GM18867 (cell line): ENCODE measurements around the gene NEK1.
"Not testable (repeated sequence)": the region's sequence is repeated elsewhere in the genome, so short reads cannot be mapped to it uniquely, and the experiment has no call there.

Source experiments
- ATAC-seq: cut with Tn5 transposase; IDR thresholded peaks from one replicate; pipeline ENCODE4 v1.9.1; 2021; ENCODE audit warnings: mild to moderate bottlenecking, moderate library complexity; ENCODE audit not compliant: unreplicated experiment

NEK1 gene

DNA sequence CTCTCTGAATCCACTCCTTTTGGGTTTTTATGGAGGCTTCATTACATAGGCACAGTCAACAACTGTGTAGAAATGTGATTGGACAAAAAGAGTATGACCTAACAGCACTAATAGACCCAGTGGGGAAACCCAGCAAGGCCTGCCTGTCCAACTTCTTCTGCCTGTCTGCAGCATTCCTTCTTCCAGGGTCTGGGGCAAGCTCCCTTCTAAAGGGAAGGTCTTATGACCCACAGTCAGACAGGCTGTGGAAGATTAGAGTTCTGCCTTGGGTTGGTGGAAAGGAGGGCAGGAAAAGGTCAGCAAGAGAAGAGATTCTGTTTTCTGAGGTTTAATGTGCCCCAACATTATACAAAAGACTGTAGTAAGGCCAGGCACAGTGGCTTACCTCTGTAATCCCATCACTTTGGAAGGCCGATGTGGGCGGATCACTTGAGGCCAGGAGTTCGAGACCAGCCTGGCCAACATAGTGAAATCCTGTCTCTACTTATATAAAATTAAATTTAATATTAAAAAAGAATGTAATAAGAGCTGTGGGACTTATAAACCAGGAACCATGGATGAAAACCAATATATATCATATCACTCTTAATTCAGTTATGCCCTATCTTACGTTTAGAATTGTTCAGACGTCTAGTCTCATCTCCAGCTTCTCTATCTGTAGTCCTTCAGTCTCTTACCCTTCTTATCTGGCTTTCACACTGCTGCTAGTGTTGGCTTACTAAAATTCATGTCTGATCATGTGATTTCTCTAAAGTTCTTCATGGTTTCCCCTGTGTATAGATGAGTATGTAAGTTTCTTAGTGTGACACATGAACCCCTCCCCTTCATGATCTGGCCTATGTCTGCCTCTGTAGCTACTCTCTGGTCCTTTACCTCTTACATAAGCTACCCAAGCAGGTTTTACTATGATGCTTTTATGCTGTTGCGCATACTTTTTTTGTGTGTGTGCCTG lies 14.2 kb upstream of the NEK1 start:
- no peak for ATAC-seq

GRCh38 chr4:169625886-169626285 lies 13.5 kb upstream of the NEK1 start:
- ATAC-seq = no peak

- not testable (repeated sequence) for ATAC-seq
Observed at GRCh38 chr4:169624012-169624411, 11.6 kb upstream of the NEK1 start.

DNA sequence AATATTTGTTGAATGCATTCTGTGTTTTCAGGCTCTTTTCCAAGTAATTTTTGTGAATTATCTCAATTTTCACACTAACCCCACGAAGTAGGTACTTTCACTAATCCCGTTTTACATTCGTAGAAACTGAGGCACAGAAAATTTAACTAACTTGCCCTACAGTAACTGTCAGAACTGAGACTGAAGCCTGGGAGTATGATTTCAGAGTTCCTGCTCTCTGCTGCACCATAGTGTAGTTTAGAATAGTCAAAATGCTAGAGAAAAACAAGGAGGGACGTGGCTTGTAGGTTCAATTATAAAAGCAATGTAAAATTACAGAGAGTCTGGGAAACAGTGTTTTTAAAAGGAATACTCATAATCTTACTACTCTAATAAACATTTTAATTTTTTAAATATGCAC lies 10.2 kb upstream of the NEK1 start:
- ATAC-seq = no peak

- no peak for ATAC-seq
Observed at GRCh38 chr4:169621731-169622492, 9.5 kb upstream of the NEK1 start.

- ATAC-seq = no peak
Observed at GRCh38 chr4:169620880-169621248, 8.5 kb upstream of the NEK1 start.

DNA sequence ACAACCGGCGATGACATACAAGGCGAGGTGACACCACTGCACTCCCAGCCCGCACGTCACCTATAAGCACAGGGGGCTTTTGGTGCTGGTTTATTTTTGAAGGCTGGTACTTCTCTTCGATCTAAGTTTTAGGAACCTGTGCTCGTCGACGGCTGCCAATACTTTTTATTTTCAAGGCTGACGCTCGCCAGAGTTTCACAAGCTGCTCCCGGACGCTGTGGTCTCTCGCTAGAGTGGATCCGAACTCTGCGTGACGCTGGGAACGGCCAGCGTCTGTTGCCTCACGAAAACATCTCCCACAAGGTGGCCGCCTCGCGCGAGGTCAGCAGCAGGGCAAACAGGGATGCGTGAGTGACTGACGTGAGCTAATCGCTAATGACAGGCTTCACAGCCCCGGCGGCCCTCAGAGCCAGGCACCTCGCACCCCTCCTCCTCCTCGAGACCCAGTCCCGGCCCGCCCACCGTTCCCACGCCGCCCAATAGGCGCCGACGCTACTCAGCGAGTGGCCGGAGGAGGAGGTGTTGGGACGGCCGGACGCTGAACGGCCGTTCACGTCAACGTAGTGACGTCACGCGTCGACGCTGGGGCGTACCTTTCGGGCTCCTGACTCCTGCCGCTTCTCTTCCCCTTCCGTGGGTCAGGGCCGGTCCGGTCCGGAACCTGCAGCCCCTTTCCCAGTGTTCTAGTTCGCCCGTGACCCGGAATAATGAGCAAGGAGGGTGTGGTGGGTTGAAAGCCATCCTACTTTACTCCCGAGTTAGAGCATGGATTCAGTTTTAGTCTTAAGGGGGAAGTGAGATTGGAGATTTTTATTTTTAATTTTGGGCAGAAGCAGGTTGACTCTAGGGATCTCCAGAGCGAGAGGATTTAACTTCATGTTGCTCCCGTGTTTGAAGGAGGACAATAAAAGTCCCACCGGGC lies 7.8 kb upstream of the NEK1 start, which contains the start of gene CLCN3:
TSS of gene CLCN3 (plus strand) at position 621 of the 922 bp plus-strand sequence. CDS start 15,351 bp downstream, outside the sequence.
- ATAC-seq = peak; percentile 95

DNA sequence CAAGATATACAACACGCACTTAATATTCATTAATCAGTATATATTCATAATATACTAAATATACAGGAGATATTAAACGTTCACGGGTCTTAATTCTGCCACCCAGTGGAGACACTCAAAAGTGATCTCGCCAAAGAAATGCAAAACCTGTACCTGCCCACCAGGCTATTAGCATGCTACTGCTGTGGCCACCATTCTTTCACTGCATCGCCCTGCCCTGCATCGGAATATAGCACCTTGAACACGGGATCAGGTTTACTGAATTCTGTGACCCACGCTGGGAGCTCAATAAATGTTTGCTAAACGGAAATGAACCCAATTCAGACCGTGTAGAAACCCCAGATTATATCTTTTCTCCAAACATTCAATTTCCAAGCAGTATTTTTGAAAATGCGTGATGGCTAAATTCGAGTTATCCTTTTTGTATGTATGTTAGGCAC lies 7.2 kb upstream of the NEK1 start:
- peak; percentile 49 for ATAC-seq

- ATAC-seq = no peak
Observed at GRCh38 chr4:169618986-169619385, 6.6 kb upstream of the NEK1 start.

GRCh38 chr4:169618286-169618685 lies 5.9 kb upstream of the NEK1 start:
- no peak for ATAC-seq

DNA sequence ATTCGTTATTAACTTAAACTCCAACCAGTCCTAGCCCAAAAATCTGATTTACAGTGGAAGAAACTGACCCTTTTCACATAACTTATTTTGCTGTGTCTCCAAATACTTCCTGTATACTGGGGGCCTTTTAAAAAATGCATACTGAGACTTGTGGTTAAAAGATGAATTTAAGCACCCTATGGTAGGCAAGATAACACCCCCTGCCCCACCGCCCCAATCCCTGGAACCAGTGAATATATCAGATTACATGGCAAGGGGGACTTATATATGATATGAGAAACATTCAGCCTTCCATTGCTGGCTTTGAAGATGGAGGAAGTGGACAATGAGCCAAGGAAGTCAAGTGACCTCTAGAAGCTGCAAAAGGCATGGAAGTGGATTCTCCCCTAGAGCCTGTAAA lies 4.9 kb upstream of the NEK1 start:
- ATAC-seq = no peak

DNA sequence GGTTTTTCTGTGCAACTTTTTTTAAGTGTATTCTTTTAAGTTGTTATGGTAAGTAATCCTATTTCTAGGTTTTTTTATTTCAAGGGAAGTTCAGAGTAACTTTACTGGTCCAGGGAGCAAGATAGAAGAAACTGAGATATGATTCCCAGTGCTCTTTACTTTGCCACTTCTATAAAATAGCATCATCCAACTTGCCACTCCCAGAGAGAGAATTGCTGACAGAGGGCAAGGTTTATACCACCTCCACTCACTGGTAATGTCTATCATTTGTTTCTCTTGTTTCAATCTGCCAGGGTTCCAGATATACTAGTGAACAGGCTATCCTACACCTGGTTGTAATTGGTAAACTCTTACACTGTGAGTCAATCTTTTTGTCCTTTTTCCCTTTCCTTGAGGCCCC lies 4.5 kb upstream of the NEK1 start:
- ATAC-seq = no peak

DNA sequence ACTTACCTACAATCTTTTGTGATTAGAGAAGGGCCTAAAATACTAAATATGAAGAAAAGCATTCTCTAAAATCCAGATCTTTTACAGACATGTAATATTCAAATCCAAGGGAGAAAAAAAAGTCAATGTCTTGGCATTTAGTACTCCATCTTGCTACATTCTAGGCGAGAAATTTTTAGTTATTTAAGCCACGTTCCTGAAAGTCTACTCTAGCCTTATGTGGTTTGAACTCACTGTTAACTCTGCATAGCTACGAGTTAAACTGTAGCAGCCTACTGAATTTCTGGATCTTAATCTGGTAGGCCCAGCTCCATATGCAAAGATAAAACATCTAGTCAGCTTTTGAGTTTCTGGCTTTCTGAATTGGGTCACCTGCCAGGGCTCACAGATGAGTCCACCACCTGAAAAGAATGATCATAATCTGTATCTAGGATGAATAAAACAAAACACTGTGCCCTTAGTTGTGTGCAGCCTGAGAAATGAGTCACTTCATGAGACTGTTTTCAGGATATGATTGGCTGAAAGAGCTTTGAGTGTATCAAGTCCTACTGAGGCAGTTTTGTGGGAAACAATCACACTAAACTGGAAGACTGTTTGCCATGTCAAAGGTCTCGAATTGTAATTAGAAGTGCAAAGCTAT lies 3.2 kb upstream of the NEK1 start:
- ATAC-seq = no peak

GRCh38 chr4:169612871-169613859 lies 782 bp upstream of the NEK1 start:
- ATAC-seq = peak; percentile 39

DNA sequence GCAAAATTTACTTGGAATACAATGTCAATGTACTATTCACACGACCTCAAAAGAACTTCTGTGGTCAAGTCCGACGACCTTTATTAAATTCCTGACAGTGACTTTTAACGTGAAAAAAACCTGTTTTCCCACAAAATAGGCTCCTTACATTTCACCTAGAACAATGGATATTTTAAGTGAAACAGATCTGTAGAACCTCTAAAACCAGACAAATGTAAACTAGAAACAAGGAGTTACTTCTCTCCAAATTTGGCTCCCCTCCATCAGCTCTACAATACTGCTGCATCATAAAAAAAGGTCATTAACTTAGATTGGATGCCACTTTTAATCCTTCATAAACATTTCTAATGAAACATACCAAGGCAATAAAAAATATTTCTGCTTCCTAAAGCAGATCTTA lies 1.2 kb downstream of the NEK1 start:
- no peak for ATAC-seq

GRCh38 chr4:169604903-169605331 lies 7.5 kb downstream of the NEK1 start:
- no peak for ATAC-seq

- ATAC-seq = peak; percentile 67
Observed at GRCh38 chr4:169604131-169604900, 8.1 kb downstream of the NEK1 start.

DNA sequence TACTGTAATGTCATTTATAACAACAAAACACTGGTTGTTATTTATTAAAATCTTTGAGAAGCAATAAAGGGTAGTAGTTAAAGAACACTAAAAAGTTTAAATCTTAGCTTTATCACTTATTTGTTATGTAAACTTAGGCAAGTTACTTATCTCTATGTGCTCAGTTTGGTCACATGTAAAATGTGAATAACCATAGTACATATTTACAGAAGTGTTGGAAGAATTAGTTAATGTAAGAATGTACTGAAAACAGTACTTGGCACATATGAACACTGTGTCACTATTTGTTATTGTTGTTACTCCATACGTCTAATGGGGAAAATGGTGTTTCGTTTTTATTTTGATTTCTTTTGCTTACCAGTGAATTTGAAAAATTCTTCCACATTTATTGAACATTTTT lies 9.1 kb downstream of the NEK1 start:
- no peak for ATAC-seq
